ENCODE results near the gene SLC18A3.

The SLC18A3 gene

DNA sequence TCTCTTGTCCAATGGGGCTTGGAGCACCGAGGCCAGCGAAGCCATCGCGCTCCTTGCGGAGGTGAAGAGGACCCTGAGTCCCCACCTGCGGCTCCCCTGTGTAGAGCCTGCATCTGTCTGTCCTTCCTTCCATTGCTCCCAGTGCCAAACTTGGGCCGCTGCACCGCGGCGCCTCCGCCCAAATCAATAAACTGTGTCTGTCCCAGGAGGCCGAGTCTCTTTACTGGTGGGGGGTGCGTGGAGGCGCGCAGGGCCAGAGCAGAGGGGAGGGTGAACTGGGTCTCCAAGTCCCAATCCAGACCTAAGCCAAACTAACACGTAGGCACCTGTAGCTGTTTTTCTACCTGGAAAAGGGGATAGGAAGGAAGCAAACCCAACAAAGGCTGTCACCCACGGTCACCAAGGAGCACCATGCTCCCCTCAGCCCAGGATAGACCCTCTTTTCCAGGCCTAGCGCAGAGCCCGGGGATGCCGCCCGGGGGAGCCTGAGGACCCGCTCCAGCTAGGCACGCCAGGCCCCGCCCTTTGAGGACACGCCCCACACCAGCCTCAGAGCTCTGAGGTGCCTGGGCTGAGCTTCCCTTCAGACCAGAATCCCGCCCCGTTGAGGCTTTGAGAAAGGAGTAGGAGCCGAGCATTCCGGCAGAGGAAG, 2.5 kb downstream of the SLC18A3 start:
- DNase-seq = no peak

- DNase-seq = no peak
Observed at GRCh38 chr10:49613165-49613881, 3.2 kb downstream of the SLC18A3 start.

DNA sequence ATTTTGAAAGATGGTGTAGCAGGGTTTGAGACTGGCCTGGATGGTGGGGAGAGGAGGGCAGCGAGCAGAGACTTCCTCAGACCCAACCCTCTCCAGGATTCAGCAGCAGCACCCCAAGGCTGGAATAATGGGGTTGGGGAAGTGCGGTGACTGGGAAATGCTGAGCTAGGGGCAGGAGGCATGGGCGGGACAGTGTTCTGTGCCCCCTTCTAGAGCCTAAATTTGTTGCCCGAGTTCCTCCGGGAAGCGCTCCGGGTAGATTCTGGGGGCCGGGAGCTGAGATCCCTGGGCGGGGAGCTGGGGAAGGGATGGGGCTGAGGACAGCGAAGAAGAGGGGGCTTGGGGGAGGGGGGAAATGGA, 3.8 kb downstream of the SLC18A3 start, which contains the start of gene CHAT:
CHAT (plus strand) TSS at position 156 of the 360 bp plus-strand sequence; CDS start at position 309, 153 bp downstream.
- no peak for DNase-seq

DNA sequence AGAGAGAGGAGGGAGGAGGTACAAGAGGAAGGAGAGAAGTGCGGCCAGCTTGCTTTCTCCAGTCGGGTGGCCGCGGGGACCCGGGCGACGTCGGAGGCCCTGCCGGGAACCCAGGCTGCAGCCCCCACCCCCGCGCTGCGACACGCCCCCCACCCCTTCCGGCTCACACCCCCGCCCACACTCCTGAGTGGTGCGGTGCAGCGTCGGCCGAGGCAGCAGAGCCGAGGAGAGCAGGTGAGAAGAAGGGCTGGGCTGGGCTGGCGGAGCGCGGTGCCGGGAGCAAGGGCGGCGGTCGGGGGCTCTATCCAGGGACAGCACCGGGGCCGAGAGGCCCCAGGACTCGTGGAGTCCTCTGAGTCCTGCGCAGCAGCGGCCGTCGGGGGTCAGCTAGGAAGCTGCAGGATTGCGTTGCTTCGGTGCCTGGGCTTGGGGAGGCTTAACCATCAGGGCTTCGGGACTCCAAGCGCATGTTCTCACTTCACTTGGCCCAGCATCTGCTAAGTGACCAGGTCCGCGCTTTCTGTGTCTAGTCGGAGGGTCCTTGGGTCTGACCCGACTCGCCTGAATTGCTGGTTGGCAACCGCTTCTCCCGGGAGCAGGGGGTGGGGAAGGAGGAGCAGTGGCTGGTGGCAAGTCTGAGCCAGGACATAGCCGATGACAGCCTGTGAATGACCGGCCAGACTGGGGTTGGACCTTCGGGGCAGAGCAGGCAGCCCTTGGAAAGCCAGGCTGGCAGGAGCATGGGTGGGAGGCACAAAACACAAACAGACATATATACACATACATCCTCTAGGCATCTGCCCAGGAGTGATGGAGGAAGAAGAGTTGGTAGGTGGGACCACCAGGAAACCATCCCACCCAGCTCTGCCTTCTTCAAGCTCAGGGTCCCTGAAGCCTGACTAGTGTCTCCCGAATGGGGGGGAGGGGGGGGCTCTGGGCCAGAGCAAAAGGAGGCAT, 4.4 kb downstream of the SLC18A3 start:
- no peak for DNase-seq

DNA sequence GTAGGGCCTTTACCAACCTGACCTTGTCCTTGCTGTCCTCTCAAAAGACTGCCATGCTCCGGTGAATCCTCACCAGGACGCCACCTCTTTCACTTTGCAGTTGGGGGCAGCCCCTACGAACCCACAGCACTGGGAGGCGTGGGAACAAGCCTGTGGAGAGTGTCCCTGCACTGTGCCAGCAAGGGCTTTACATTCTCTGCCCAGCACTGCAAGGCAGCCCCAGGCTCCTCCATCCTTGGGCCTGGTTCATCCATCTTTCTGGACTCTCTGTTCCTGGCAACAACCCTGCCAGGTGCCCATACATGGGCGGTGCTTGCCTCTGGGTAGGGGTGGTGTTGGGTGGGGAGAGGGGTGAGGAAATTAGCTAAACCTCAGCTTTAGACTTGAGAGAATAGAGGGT, 5.1 kb downstream of the SLC18A3 start:
- DNase-seq = no peak

DNA sequence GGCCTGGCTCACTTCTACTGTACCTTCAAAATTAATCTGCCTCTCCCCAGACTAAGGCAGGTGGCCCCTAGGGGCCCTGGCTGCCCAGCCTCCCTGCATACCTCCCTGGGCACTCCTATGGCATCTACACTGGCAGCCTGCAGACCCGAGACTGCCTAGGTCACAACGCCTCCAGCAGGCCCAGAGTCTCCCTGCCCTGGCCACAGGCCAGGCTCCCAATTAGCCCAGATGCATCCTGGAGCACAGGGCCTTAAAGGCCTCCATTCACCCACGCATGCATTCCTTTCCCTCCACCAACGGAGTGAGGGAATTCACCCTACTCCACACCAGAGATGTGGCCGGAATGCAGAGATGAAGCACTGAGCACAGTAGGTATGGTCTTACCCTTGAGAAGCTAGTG, 5.6 kb downstream of the SLC18A3 start:
- DNase-seq = no peak

DNA sequence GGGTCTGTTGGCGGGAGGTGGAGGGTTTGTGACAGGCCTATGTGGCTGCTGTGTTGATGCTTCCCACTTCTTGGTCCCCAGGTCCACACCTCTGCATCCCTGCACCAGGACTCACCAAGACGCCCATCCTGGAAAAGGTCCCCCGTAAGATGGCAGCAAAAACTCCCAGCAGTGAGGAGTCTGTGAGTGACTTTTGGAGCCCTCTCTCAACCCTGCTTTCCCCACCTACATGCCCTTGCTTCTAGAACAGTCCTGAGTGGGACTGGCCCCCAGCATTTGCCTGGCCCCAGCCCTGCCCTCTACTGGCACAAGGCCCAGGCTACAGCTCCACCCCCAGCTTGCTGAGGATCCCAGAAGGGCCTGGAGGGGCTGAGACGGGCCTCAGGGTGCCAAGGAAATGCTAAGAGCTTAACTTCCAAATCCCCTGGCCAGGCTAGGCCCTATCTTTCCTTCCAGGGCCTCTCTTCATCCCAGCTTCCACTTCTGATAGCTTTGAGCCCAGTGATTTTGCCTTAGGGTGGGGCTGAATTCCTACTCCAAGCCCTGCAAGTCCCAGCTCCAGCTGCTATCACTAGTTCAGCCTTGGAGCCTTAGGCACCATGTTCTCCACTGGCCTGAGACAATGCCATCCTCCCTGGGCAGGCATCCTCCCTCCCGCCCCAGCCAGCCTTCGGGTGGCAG, 6.5 kb downstream of the SLC18A3 start:
- DNase-seq = no peak

DNA sequence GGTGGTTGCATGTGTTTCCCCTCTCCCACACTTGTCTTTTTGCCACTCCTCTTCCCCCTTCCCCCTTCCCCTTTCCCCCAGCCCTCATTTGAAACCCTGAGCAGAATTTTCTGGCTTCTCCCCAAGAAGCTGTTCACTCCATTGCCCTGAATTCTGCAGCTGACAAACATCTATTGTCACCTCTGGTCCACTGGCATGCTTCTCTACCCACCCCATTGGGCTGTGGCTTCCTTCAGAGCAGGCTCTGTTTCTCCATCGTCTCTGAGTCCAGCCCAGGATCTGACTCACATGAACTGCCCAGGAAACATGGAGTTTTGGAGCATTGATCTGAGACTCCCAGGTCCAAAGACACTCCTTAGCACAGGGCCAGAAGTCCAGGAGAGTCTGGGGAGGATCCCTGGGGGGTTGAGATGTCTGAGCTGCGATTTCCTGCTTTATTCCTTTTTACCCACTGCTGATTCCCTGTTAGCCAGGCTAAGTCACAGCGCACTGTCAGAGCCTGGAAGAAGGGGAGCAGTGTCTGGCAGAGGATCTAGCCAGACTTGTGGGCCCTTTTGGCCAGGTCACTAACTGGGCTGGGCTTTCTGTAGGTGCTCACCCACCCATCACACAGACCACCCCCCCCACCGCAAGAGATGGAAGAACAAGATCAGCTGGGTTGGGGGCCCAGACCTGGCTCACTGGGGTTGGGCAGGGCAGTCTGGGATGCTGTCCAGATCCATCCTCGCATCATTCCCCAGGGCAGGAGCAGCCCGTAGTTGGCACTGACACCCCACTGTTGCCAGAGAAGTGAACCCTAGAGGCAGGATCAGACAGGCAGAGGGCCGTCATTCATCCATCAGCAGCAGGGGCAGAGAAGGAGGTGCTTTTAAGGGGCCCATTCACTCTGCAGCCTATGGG, 7.3 kb downstream of the SLC18A3 start:
- DNase-seq = no peak

GRCh38 chr10:49618821-49619220, 8.7 kb downstream of the SLC18A3 start:
- DNase-seq = no peak

GRCh38 chr10:49619613-49620012, 9.5 kb downstream of the SLC18A3 start:
- no peak for DNase-seq

- no peak for DNase-seq
Observed at GRCh38 chr10:49620286-49620810, 10.2 kb downstream of the SLC18A3 start.

- no peak for DNase-seq
Observed at GRCh38 chr10:49620841-49621378, 10.8 kb downstream of the SLC18A3 start.

- DNase-seq = no peak
Observed at GRCh38 chr10:49621561-49621960, 11.5 kb downstream of the SLC18A3 start.

DNA sequence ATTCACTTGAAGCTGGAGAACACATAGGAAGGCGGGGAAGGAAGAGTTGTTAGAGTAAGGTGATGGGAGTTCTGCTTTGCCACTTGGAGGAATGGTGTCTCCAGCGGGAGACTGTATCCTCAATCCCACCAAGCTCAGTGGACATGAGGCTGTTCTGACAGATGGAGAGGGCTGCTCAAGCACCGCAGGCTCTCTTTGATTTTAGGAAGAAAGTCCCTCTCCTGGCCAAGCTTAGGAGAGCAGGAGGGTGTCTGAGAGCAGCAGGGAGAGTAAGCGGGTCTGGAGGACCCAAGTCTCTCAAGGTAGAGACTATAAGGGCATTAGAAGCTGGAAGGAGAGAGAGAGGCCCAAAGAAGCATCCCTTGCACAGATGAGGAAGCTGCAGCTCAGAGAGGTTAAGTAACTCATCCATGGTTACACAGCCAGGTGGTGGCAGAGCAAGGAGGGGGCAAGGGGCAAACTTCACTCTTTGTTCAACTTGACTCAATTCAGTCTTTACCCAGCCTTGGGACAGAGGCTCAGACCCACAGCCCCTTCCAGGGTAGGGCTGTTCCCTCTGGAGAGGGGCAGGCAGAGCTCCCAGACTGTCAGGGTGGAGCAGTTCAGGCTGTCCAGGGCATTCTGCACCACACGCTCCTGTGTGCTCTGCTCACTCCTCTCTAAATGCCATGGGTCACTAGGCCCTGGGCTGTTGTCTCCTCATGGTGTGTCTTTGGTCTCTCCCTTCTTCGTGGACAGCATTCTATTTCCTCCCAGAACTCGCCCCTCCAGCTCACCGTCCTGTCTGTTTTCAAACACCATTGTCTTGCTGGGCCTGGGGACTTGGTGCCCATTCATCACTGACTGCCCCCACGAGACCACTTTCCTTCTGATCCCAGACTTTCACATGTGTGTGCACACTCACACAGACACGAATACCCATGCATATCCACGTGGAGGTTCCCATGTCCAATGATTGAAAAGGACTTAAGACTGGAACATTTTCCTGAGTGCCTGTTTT, 12.6 kb downstream of the SLC18A3 start:
- no peak for DNase-seq

DNA sequence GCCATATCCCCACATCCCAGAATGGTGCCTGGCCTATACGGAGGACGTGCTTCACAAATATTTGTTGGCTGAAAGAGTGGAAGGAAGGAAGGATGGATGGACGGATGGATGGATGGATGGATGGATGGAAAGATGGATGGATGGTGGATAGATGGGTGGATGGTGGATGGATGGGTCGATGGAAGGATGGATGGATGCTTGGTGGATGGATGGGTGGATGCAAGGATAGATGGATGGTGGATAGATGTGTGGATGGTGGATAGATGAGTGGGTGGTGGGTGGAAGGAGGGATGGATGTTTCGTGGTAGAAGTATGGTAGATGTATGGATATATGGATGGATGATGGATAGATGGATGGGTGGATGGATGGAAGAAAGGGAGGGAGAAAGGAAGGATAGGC, 14.5 kb downstream of the SLC18A3 start:
- no peak for DNase-seq

DNA sequence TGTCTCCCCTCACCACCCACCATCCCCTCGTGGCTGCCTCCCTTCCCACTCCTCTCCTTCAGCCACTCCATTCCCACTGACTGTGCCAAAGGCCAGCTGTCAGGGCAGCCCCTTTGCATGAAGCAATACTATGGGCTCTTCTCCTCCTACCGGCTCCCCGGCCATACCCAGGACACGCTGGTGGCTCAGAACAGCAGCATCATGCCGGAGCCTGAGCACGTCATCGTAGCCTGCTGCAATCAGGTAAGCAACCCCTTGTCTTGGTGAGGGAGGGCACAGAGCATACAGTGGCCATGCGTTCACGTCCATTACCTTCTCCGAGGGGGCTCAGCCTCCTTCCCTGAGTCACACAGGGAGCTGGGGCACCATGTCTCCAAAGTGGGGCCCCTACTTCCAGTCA, 15.3 kb downstream of the SLC18A3 start:
- no peak for DNase-seq

DNA sequence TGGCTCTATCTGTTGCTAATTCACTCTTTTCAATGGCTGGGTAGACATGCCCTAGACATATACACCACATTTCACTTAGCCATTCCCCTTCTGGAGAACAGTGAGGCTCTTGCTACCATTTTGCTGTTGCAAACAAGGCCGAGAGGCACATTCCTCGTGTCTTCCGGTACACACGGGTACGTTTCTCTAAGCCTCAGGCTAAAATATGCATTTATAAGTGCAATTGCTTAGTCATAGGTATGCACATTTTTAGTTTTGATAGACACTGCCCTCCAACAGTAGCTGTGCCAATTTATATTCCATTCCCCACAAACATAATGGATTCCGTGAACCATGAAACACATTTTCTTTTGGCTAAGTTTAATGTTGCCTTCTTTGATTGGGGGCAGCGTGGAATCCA, 16.9 kb downstream of the SLC18A3 start:
- DNase-seq = no peak

DNA sequence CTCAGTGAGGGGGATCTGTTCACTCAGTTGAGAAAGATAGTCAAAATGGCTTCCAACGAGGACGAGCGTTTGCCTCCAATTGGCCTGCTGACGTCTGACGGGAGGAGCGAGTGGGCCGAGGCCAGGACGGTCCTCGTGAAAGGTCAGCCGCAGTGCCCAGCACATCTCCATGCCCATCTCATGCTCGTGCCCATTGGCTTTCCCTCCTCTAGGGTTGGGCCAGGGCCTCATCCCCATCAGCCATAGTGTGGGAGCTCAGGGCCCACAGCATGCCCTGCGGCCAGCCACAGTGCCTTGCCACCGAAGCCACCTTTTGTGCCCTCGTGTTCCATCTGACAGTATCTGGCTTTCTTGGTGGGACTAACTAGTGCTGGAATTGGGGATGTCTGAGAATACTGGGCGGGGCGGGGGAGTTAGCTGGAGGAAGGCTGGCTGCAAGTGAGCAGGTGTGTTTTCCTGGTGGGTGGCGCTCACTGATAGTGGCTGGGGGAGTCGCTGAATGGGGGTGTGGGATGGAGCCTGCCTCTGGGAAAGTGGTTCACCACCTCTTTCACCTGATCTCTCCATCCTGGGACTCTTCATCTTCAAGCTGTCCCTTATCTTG, 17.6 kb downstream of the SLC18A3 start:
- DNase-seq = no peak

GRCh38 chr10:49628599-49628998, 18.5 kb downstream of the SLC18A3 start:
- no peak for DNase-seq
